AG04450 (cell line): ENCODE results near the gene TAS2R40. TPM values are rescaled to one million over a fixed set of nuclear protein-coding genes. Genes with fewer than 3 reads are reported as not detected.

Experiments
- polyA plus RNA-seq: library from polyadenylated mRNA; depleted of rRNA; stranded (reverse); fragments of >200 nt; gene quantifications from 2 replicates; pipeline ENCODE4 v1.2.3, GENCODE V29; 2011; rRNA removed
- small RNA-seq: library from RNA; depleted of rRNA; stranded (forward); fragments of <200 nt; gene quantifications from one replicate; pipeline ENCODE3, GENCODE V24; 2012; ENCODE audit warnings: low read depth; ENCODE audit not compliant: insufficient read length

The TAS2R40 gene
- polyA plus RNA-seq, 1 experiment, result not detected

Small RNAs within 50 kb of the gene (small RNA-seq; reads per million reads assigned to genes)
- not detected for gene AC073342.3

Other genes with a start within 250 kb of the TAS2R40 start
- not detected in 2 replicates for gene OR9A2, start 194.9 kb upstream of the TAS2R40 start, polyA plus RNA-seq
- gene OR6V1, start 169.7 kb upstream of the TAS2R40 start, polyA plus RNA-seq, result not detected in 2 replicates
- not detected in 2 replicates for gene PIP, start 90.0 kb upstream of the TAS2R40 start, polyA plus RNA-seq
- gene TAS2R39, start 38.6 kb upstream of the TAS2R40 start, polyA plus RNA-seq, result not detected in 2 replicates
- gene GSTK1, start 41.4 kb downstream of the TAS2R40 start, polyA plus RNA-seq, result 100 and 116 TPM in 2 replicates
- not detected in 2 replicates for gene TMEM139, start 62.9 kb downstream of the TAS2R40 start, polyA plus RNA-seq
- 18.6 and 21.8 TPM in 2 replicates for gene CASP2, start 66.3 kb downstream of the TAS2R40 start, polyA plus RNA-seq
- gene CLCN1, start 94.1 kb downstream of the TAS2R40 start, polyA plus RNA-seq, result not detected in 2 replicates
- gene FAM131B, start 140.7 kb downstream of the TAS2R40 start, polyA plus RNA-seq, result 3.1 and 4.2 TPM in 2 replicates
- gene ZYX, start 159.3 kb downstream of the TAS2R40 start, polyA plus RNA-seq, result 32.6 and 76.4 TPM in 2 replicates
- 0.09 TPM in 1 of 2 replicates, not detected in the other for gene EPHA1, start 186.8 kb downstream of the TAS2R40 start, polyA plus RNA-seq
- gene TAS2R60, start 221.4 kb downstream of the TAS2R40 start, polyA plus RNA-seq, result not detected in 2 replicates